ENCODE data around the gene COX8A. TPM values are rescaled to one million over a fixed set of nuclear protein-coding genes. Genes with fewer than 3 reads are reported as not detected.

Gene COX8A
- total and polyA plus RNA-seq, 9 of the 15 experiments (the other 6 are each of a cell fraction or from before 2014, with no cell fraction given): 274 to 1,206 (median 526) TPM

DNA sequence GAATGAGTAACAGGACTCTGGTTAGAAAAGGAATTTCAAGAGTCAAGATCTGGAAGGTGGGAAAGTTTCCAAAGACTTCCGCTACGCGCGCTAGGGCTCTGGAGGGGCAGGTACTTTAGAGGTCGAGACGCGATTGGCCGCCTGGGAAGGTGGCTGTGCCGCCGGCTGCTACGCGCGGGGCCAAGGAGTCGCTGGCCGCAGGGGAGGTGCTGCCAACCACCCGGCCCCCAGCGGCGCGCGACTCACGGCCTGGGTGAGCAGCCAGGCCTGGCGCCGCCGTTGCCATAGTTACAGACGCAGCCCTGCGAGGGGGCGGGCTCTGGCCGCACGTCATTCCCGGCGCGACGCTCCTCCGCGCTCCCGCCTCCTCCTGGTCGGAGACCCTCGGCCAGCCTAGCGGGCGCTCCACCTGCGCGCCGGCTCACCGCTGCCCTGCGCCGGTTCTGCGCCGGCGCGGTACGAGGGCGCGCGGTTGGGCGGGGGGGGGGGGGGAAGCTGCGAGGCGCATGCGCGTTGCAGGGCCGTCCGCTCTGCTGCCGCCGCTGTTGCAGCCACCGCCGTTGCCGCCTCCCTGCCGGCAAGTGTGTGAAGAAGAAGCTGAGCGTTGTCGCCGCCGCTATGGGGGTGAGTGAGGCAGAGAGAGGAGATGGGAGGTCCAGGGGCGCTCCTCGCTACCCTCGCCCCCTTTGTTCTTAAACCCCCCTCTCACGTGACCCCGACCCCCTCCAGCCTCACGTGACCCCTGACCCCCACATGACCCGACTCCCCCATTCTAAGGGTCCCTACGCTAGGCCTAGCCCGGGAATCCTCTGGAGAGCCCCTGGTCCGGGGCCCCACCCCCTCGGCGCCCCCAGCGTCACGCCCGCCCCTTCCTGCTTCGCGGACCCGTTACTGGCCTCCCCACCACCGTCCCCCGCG lies 35.7 kb upstream of the COX8A start, which contains the start of gene NAA40 (continued):
- TF ChIP-seq TBP (optimal IDR thresholded peaks at IDR 0.05; ENCODE audit: low read depth, low read length) (peak; percentile 31), FOXP4 (CRISPR knock-in tag; IDR thresholded peaks at IDR 0.05; ENCODE audit: borderline replicate concordance) (peak; percentile 29; the same call in 1 of the 2 replicates), SP1 (CRISPR knock-in tag; IDR thresholded peaks at IDR 0.05) (peak; percentile 99), ZFP30 (CRISPR knock-in tag; IDR thresholded peaks at IDR 0.05; ENCODE audit: borderline replicate concordance) (no peak), MED1 (CRISPR knock-in tag; IDR thresholded peaks at IDR 0.05; ENCODE audit: borderline replicate concordance) (no peak), CCNT2 (IDR thresholded peaks at IDR 0.05; ENCODE audit: borderline replicate concordance, extremely low read depth, insufficient read length, low read depth, low read length) (peak; percentile 74), ZBTB12 (CRISPR knock-in tag; IDR thresholded peaks at IDR 0.05) (peak; percentile 96), NR2C1 (IDR thresholded peaks at IDR 0.05) (no peak; the same call in 1 of the 2 replicates), NR2C1 (tag; IDR thresholded peaks at IDR 0.05) (peak; percentile 87), MYC (IDR thresholded peaks at IDR 0.05; ENCODE audit: low read depth, low read length) (peak; percentile 39; the same call in 1 of the 2 replicates), MYC (CRISPR knock-in tag; IDR thresholded peaks at IDR 0.05; ENCODE audit: borderline replicate concordance, low read depth) (no peak), CTBP1 (IDR thresholded peaks at IDR 0.05; ENCODE audit: borderline replicate concordance) (peak; percentile 88), ZNF24 (IDR thresholded peaks at IDR 0.05) (0 out of 2 replicates have a peak, but pooled peaks have one; percentile 47), ZSCAN29 (IDR thresholded peaks at IDR 0.05) (no peak), CHD2 (IDR thresholded peaks at IDR 0.05; ENCODE audit: low read depth, low read length) (0 out of 2 replicates have a peak, but pooled peaks have one; percentile 7), SREBF2 (CRISPR knock-in tag; IDR thresholded peaks at IDR 0.05) (peak; percentile 77; the same call in 1 of the 2 replicates)
- TF ChIP-seq, protein P1, sequence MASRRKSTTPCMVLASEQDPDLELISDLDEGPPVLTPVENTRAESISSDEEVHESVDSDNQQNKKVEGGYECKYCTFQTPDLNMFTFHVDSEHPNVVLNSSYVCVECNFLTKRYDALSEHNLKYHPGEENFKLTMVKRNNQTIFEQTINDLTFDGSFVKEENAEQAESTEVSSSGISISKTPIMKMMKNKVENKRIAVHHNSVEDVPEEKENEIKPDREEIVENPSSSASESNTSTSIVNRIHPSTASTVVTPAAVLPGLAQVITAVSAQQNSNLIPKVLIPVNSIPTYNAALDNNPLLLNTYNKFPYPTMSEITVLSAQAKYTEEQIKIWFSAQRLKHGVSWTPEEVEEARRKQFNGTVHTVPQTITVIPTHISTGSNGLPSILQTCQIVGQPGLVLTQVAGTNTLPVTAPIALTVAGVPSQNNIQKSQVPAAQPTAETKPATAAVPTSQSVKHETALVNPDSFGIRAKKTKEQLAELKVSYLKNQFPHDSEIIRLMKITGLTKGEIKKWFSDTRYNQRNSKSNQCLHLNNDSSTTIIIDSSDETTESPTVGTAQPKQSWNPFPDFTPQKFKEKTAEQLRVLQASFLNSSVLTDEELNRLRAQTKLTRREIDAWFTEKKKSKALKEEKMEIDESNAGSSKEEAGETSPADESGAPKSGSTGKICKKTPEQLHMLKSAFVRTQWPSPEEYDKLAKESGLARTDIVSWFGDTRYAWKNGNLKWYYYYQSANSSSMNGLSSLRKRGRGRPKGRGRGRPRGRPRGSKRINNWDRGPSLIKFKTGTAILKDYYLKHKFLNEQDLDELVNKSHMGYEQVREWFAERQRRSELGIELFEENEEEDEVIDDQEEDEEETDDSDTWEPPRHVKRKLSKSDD (conservative IDR thresholded peaks at IDR 0.05; ENCODE audit: low read length): no peak
- TF ChIP-seq, protein P2, sequence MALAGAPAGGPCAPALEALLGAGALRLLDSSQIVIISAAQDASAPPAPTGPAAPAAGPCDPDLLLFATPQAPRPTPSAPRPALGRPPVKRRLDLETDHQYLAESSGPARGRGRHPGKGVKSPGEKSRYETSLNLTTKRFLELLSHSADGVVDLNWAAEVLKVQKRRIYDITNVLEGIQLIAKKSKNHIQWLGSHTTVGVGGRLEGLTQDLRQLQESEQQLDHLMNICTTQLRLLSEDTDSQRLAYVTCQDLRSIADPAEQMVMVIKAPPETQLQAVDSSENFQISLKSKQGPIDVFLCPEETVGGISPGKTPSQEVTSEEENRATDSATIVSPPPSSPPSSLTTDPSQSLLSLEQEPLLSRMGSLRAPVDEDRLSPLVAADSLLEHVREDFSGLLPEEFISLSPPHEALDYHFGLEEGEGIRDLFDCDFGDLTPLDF (CRISPR knock-in tag; IDR thresholded peaks at IDR 0.05): peak; percentile 80
- TF ChIP-seq, protein P3, sequence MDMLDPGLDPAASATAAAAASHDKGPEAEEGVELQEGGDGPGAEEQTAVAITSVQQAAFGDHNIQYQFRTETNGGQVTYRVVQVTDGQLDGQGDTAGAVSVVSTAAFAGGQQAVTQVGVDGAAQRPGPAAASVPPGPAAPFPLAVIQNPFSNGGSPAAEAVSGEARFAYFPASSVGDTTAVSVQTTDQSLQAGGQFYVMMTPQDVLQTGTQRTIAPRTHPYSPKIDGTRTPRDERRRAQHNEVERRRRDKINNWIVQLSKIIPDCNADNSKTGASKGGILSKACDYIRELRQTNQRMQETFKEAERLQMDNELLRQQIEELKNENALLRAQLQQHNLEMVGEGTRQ (CRISPR knock-in tag; IDR thresholded peaks at IDR 0.05): peak; percentile 75

Measured in K562 (cell line).